Astrocyte (in vitro differentiated cells and primary cell): ENCODE results near the gene CD3G. TPM values are rescaled to one million over a fixed set of nuclear protein-coding genes. Genes with fewer than 3 reads are reported as not detected.

Source experiments
- DNase-seq: peaks from one replicate; pipeline ENCODE4 v3.0.0-alpha.2; 2010; ENCODE audit warnings: low read depth
- FAIRE-seq: peaks from 2 replicates; lab custom pipeline; 2011; peaks lifted over from hg19 to GRCh38; lab: Jason Lieb, UNC
- H2AFZ ChIP-seq: 2 replicates; pipeline ENCODE4 v1.6.0; 2012; ENCODE audit warnings: low read depth, low read length, inconsistent platforms
- H3K27ac ChIP-seq: 2 replicates; pipeline ENCODE4 v1.5.1; 2011; ENCODE audit warnings: low read depth, low read length, inconsistent platforms
- H3K27me3 ChIP-seq: 2 replicates; pipeline ENCODE4 v1.6.0; 2011; ENCODE audit warnings: low read length, inconsistent platforms; ENCODE audit not compliant: insufficient read depth
- H3K36me3 ChIP-seq: 2 replicates; pipeline ENCODE4 v1.5.1; 2011; ENCODE audit warnings: low read length, inconsistent platforms; ENCODE audit not compliant: insufficient read depth
- H3K4me1 ChIP-seq: 2 replicates; pipeline ENCODE4 v1.5.1; 2011; ENCODE audit warnings: low read length, inconsistent platforms; ENCODE audit not compliant: insufficient read depth
- H3K4me2 ChIP-seq: 2 replicates; pipeline ENCODE4 v1.6.0; 2012; ENCODE audit warnings: low read length, inconsistent platforms
- H3K4me3 ChIP-seq: 2 replicates; pipeline ENCODE4 v1.5.1; 2011; ENCODE audit warnings: low read depth, mild to moderate bottlenecking, low read length, inconsistent platforms; ENCODE audit not compliant: insufficient read depth
- H3K79me2 ChIP-seq: 2 replicates; pipeline ENCODE4 v1.6.0; 2012; ENCODE audit warnings: mild to moderate bottlenecking, low read length, inconsistent platforms; ENCODE audit not compliant: insufficient read depth
- H3K9ac ChIP-seq: 2 replicates; pipeline ENCODE4 v1.6.0; 2012; ENCODE audit warnings: mild to moderate bottlenecking, low read length, inconsistent platforms
- H3K9me3 ChIP-seq: 2 replicates; pipeline ENCODE4 v1.5.1; 2012; ENCODE audit warnings: low read depth, mild to moderate bottlenecking, low read length, inconsistent platforms; ENCODE audit not compliant: insufficient read depth
- H4K20me1 ChIP-seq: 2 replicates; pipeline ENCODE4 v1.6.0; 2012; ENCODE audit warnings: low read length, inconsistent platforms; ENCODE audit not compliant: insufficient read depth
- H3K27ac Mint-ChIP-seq: one replicate; pipeline ENCODE4 v1.8.0; 2021; ENCODE audit warnings: mild to moderate bottlenecking, mixed read lengths; ENCODE audit not compliant: unreplicated experiment
- H3K27me3 Mint-ChIP-seq: one replicate; pipeline ENCODE4 v1.8.0; 2021; ENCODE audit warnings: low read depth, mixed read lengths; ENCODE audit not compliant: unreplicated experiment
- H3K36me3 Mint-ChIP-seq: one replicate; pipeline ENCODE4 v1.8.0; 2021; ENCODE audit warnings: low read depth, mixed read lengths; ENCODE audit not compliant: unreplicated experiment
- H3K4me1 Mint-ChIP-seq: one replicate; pipeline ENCODE4 v1.8.0; 2021; ENCODE audit warnings: low read depth, mixed read lengths; ENCODE audit not compliant: unreplicated experiment
- H3K4me3 Mint-ChIP-seq: one replicate; pipeline ENCODE4 v1.8.0; 2021; ENCODE audit warnings: mild to moderate bottlenecking, moderate library complexity, mixed read lengths; ENCODE audit not compliant: unreplicated experiment
- H3K9me3 Mint-ChIP-seq: one replicate; pipeline ENCODE4 v1.8.0; 2021; ENCODE audit warnings: mild to moderate bottlenecking, mixed read lengths; ENCODE audit not compliant: unreplicated experiment
- EZH2 ChIP-seq: IDR thresholded peaks from 2 replicates; pipeline ENCODE4 v1.6.1; 2012; ENCODE audit warnings: mild to moderate bottlenecking, low read length, inconsistent platforms; ENCODE audit not compliant: insufficient read depth
- total RNA-seq: library from RNA; stranded (reverse); gene quantifications from 2 replicates; pipeline ENCODE4 v1.2.1, GENCODE V29; 2021
- TF ChIP-seq, protein P1 (sequence below): IDR thresholded peaks from 2 replicates; pipeline ENCODE4 v1.5.1; 2011; ENCODE audit warnings: low read depth, mild to moderate bottlenecking, inconsistent platforms, low read length, moderate library complexity; ENCODE audit not compliant: insufficient read depth

The CD3G gene
- total RNA-seq, 1 donor from 2014 or later, result not detected

DNA sequence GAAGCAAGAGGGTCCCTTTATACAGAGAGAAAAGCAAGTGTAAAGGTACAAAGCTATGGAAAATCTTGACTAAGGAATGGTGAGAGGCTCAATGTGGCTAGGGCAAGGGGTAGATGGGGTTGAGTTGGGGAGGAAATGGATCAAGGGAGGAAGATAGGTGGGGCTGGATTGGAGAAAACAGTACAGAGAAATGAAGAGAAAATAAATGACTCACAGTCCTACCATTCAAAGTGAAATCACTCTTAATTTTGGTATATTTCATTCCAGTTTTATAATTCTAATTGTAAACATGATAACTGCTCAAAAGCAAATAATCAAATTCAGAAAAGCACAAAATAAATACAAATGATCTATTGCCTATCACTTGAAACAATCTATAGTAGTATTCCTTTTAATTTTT is 31.8 kb downstream of the CD3G start:
- no peak for FAIRE-seq
- Mint-ChIP-seq H3K27ac (no peak overlapping the region), H3K36me3 (peaks cover 29% of the 10 kb centered on the region), H3K4me3 (no peak overlapping the region), H3K4me1 (no peaks in the 10 kb centered on the region), H3K27me3 (no peaks in the 10 kb centered on the region), H3K9me3 (no peaks in the 10 kb centered on the region)
- Histone ChIP-seq H3K27me3 (no peaks in the 10 kb centered on the region), H2AFZ (no peak overlapping the region), H3K9me3 (no peaks in the 10 kb centered on the region), H3K27ac (no peak overlapping the region), H3K4me1 (no peaks in the 10 kb centered on the region), H4K20me1 (no peaks in the 10 kb centered on the region), H3K4me2 (no peak overlapping the region), H3K79me2 (no peaks in the 10 kb centered on the region), H3K36me3 (peaks cover 59% of the 10 kb centered on the region), H3K4me3 (no peak overlapping the region), H3K9ac (no peak overlapping the region)
- TF ChIP-seq, protein P1, sequence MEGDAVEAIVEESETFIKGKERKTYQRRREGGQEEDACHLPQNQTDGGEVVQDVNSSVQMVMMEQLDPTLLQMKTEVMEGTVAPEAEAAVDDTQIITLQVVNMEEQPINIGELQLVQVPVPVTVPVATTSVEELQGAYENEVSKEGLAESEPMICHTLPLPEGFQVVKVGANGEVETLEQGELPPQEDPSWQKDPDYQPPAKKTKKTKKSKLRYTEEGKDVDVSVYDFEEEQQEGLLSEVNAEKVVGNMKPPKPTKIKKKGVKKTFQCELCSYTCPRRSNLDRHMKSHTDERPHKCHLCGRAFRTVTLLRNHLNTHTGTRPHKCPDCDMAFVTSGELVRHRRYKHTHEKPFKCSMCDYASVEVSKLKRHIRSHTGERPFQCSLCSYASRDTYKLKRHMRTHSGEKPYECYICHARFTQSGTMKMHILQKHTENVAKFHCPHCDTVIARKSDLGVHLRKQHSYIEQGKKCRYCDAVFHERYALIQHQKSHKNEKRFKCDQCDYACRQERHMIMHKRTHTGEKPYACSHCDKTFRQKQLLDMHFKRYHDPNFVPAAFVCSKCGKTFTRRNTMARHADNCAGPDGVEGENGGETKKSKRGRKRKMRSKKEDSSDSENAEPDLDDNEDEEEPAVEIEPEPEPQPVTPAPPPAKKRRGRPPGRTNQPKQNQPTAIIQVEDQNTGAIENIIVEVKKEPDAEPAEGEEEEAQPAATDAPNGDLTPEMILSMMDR, result no peak
- TF ChIP-seq EZH2, result no peak
- no peak for DNase-seq

DNA sequence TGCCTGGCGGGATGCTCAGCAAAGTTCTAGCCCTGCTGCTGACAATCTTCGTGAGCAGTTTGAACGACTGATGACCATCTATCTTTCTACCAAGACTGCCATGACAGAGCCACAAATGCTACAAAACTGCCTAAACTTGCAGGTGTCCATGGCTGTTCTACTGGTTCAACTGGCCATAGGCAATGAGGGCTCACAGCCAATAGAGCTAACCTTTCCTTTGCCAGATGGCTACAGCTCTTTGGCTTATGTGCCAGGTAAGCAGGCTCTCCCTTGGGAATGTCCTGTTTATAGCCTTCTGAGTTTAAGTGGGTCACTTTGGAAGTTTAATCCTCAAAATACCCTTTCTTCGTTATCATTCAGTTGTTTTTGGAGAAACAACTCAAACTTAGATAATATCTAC is 35.4 kb downstream of the CD3G start:
- Mint-ChIP-seq H3K4me1 (no peaks in the 10 kb centered on the region), H3K36me3 (peaks cover 18% of the 10 kb centered on the region), H3K4me3 (no peak overlapping the region), H3K27ac (no peak overlapping the region), H3K9me3 (no peaks in the 10 kb centered on the region), H3K27me3 (no peaks in the 10 kb centered on the region)
- H3K79me2 ChIP-seq, result no peaks in the 10 kb centered on the region
- no peak overlapping the region for H2AFZ ChIP-seq
- no peaks in the 10 kb centered on the region for H3K27me3 ChIP-seq
- H3K4me1 ChIP-seq, result no peaks in the 10 kb centered on the region
- no peak for TF ChIP-seq EZH2
- TF ChIP-seq, protein P1, result no peak
- no peaks in the 10 kb centered on the region for H3K9me3 ChIP-seq
- no peak overlapping the region for H3K4me3 ChIP-seq
- DNase-seq, result no peak
- H3K4me2 ChIP-seq, result no peak overlapping the region
- H4K20me1 ChIP-seq, result no peaks in the 10 kb centered on the region
- no peak overlapping the region for H3K27ac ChIP-seq
- no peak for FAIRE-seq
- no peak overlapping the region for H3K9ac ChIP-seq
- peaks cover 62% of the 10 kb centered on the region for H3K36me3 ChIP-seq

DNA sequence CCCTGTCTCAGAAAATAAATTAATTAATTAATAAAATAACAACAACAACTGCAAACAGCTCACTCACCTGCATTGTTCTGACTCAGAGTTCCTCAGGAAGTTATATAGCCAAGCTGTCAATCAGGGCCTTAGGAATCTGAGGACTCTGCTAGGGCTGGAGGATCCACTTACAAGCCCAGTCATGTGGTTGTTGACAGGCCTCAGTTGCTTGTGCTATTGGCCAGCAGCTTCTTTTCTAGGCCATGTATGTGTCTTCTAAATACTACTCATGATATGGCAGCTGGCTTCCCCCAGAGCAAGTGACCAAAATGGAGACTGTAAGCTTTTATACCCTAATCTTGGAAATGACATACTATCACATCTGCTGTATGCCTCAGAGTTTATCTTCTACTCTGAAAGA is 36.4 kb downstream of the CD3G start:
- Mint-ChIP-seq H3K4me3 (no peak overlapping the region), H3K27ac (no peak overlapping the region), H3K4me1 (no peaks in the 10 kb centered on the region), H3K36me3 (peaks cover 16% of the 10 kb centered on the region), H3K27me3 (no peaks in the 10 kb centered on the region), H3K9me3 (no peaks in the 10 kb centered on the region)
- H3K27ac ChIP-seq, result no peak overlapping the region
- H3K4me3 ChIP-seq, result no peak overlapping the region
- TF ChIP-seq, protein P1, result no peak
- TF ChIP-seq EZH2, result no peak
- FAIRE-seq, result no peak
- no peaks in the 10 kb centered on the region for H3K79me2 ChIP-seq
- no peak overlapping the region for H3K4me2 ChIP-seq
- H2AFZ ChIP-seq, result no peak overlapping the region
- no peaks in the 10 kb centered on the region for H3K9me3 ChIP-seq
- no peak for DNase-seq
- H4K20me1 ChIP-seq, result no peaks in the 10 kb centered on the region
- no peaks in the 10 kb centered on the region for H3K4me1 ChIP-seq
- H3K36me3 ChIP-seq, result peaks cover 66% of the 10 kb centered on the region
- no peaks in the 10 kb centered on the region for H3K27me3 ChIP-seq
- no peak overlapping the region for H3K9ac ChIP-seq
